ENCODE results near the gene INMT.

INMT gene

DNA sequence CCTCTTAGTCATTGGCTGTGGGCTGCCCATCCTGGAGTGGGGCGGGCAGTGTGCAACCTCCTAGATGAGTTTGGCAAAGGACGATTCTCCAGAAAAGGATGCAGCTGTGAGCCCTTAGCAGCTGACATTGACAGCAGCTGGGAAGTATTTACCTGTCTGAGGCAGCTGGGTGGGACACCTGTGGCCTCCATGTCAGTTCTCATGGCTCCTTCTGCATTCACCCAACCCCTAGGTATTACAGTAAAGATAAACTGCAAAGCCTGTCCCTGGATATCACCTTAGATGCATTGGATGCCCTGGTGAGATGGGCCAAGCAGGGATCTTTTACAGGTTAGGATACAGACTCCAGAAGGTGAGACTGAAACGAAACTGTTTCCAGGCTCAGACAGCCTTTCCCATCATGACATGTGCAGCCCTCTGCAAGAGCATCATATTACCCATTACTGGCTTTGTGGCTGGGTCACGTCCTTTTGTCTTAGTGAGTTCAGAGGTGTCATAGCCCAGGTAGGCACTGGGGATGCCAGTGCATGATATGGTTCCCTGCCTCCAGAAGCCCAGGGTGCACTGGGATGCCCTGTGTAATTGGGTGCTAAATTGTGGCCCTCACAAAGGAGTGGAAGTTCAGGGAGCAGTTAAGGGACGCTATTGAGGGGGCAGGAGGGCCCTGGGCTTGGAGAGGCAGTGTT lies 48.2 kb downstream of the INMT start:
- H3K36me3 ChIP-seq (ENCODE audit: control insufficient read depth, low read length) = no peaks in the 10 kb centered on the region; the same call in 1 of the 2 replicates
- H3K27me3 ChIP-seq (ENCODE audit: control insufficient read depth, low read length) = no peaks in the 10 kb centered on the region
- H4K20me1 ChIP-seq (ENCODE audit: control insufficient read depth, insufficient read depth, low read depth, low read length) = no peaks in the 10 kb centered on the region
- H3K4me1 ChIP-seq (ENCODE audit: control insufficient read depth, low read length) = peaks cover 60% of the 10 kb centered on the region
- TF ChIP-seq, protein P1, sequence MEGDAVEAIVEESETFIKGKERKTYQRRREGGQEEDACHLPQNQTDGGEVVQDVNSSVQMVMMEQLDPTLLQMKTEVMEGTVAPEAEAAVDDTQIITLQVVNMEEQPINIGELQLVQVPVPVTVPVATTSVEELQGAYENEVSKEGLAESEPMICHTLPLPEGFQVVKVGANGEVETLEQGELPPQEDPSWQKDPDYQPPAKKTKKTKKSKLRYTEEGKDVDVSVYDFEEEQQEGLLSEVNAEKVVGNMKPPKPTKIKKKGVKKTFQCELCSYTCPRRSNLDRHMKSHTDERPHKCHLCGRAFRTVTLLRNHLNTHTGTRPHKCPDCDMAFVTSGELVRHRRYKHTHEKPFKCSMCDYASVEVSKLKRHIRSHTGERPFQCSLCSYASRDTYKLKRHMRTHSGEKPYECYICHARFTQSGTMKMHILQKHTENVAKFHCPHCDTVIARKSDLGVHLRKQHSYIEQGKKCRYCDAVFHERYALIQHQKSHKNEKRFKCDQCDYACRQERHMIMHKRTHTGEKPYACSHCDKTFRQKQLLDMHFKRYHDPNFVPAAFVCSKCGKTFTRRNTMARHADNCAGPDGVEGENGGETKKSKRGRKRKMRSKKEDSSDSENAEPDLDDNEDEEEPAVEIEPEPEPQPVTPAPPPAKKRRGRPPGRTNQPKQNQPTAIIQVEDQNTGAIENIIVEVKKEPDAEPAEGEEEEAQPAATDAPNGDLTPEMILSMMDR (IDR thresholded peaks at IDR 0.05; ENCODE audit: low read depth, low read length, poor library complexity, severe bottlenecking) = no peak
- TF ChIP-seq EZH2phosphoT487 (IDR thresholded peaks at IDR 0.05; ENCODE audit: borderline replicate concordance, low read length) = no peak
- no peaks in the 10 kb centered on the region for H3K79me2 ChIP-seq (ENCODE audit: control insufficient read depth, low read length)
- peaks cover 16% of the 10 kb centered on the region for H3F3A ChIP-seq (ENCODE audit: control insufficient read depth, insufficient read depth)
- no peaks in the 10 kb centered on the region for H3K9me2 ChIP-seq (replicated peaks; ENCODE audit: control insufficient read depth, low read length)
- H3K4me3 ChIP-seq (ENCODE audit: low read length) = peak overlapping the region; percentile 0; the same call in 1 of the 2 replicates
- H3K4me2 ChIP-seq (ENCODE audit: low read length) = peak overlapping the region; percentile 67
- H3K9me3 ChIP-seq (ENCODE audit: control insufficient read depth, insufficient read depth, low read length) = no peaks in the 10 kb centered on the region
- H3K27ac ChIP-seq (ENCODE audit: low read depth, low read length) = peak overlapping the region; percentile 92

DNA sequence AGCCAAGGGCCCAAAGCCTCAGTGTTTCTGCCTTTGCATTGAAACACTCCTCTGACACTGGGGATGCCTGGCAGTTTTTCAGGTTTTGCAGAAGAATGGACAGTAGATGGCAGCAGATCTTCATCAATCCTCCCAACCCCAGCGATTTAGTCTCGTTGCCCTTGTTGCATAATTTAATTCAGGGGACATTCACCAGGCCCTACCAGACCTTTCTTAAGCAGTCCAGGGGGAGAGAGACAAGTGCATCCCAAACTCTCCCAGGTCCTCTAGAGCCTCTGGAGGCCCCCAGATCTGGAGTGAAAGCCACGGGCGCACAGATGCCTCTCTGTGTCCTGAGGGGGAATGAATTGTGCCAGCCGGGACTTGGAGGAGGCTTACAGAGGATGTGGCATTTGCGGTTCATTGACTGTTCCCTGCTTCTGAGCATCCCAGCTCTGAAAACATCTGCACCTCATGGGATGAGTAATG lies 48.9 kb downstream of the INMT start:
- Histone ChIP-seq H3K9me2 (replicated peaks; ENCODE audit: control insufficient read depth, low read length) (no peaks in the 10 kb centered on the region), H3K27ac (ENCODE audit: low read depth, low read length) (peak overlapping the region; percentile 92), H3K9me3 (ENCODE audit: control insufficient read depth, insufficient read depth, low read length) (no peaks in the 10 kb centered on the region), H3K79me2 (ENCODE audit: control insufficient read depth, low read length) (no peaks in the 10 kb centered on the region), H4K20me1 (ENCODE audit: control insufficient read depth, insufficient read depth, low read depth, low read length) (no peaks in the 10 kb centered on the region), H3K27me3 (ENCODE audit: control insufficient read depth, low read length) (no peaks in the 10 kb centered on the region), H3K36me3 (ENCODE audit: control insufficient read depth, low read length) (no peaks in the 10 kb centered on the region; the same call in 1 of the 2 replicates), H3F3A (ENCODE audit: control insufficient read depth, insufficient read depth) (peaks cover 16% of the 10 kb centered on the region), H3K4me2 (ENCODE audit: low read length) (peak overlapping the region; percentile 67; the same call in 1 of the 2 replicates), H3K4me3 (ENCODE audit: low read length) (no peak overlapping the region), H3K4me1 (ENCODE audit: control insufficient read depth, low read length) (peaks cover 53% of the 10 kb centered on the region)
- no peak for TF ChIP-seq EZH2phosphoT487 (IDR thresholded peaks at IDR 0.05; ENCODE audit: borderline replicate concordance, low read length)
- TF ChIP-seq, protein P1 (IDR thresholded peaks at IDR 0.05; ENCODE audit: low read depth, low read length, poor library complexity, severe bottlenecking) = peak; percentile 87

DNA sequence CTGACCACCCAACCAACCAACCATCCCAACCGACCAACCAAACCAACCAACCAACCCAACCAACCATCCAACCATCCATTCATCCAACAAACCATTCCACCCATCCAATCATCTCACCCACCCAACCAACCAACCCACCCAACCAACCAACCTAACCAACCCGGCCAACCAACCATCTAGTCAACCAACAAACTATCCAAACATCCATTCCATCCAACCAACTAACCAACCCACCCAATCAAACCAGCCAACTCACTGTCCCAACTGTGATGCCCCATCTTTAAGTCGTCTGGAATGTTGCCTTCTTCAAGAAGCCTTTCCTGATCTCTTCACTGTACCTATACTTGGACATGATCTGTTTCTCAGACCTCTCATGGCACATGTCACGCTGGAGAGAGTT lies 50.9 kb downstream of the INMT start:
- H3K9me2 ChIP-seq (replicated peaks; ENCODE audit: control insufficient read depth, low read length) = no peaks in the 10 kb centered on the region
- H4K20me1 ChIP-seq (ENCODE audit: control insufficient read depth, insufficient read depth, low read depth, low read length) = no peaks in the 10 kb centered on the region
- TF ChIP-seq EZH2phosphoT487 (IDR thresholded peaks at IDR 0.05; ENCODE audit: borderline replicate concordance, low read length) = no peak
- TF ChIP-seq, protein P1 (IDR thresholded peaks at IDR 0.05; ENCODE audit: low read depth, low read length, poor library complexity, severe bottlenecking) = no peak
- peaks cover 8% of the 10 kb centered on the region for H3F3A ChIP-seq (ENCODE audit: control insufficient read depth, insufficient read depth)
- no peaks in the 10 kb centered on the region for H3K27me3 ChIP-seq (ENCODE audit: control insufficient read depth, low read length)
- H3K4me2 ChIP-seq (ENCODE audit: low read length) = no peak overlapping the region
- no peak overlapping the region for H3K27ac ChIP-seq (ENCODE audit: low read depth, low read length)
- peaks cover 33% of the 10 kb centered on the region for H3K4me1 ChIP-seq (ENCODE audit: control insufficient read depth, low read length)
- no peak overlapping the region for H3K4me3 ChIP-seq (ENCODE audit: low read length)
- no peaks in the 10 kb centered on the region for H3K36me3 ChIP-seq (ENCODE audit: control insufficient read depth, low read length)
- no peaks in the 10 kb centered on the region for H3K9me3 ChIP-seq (ENCODE audit: control insufficient read depth, insufficient read depth, low read length)
- H3K79me2 ChIP-seq (ENCODE audit: control insufficient read depth, low read length) = no peaks in the 10 kb centered on the region

Measured in DOHH2 (cell line).